Parathyroid adenoma (tissue), 2 donors: ENCODE data around the gene ARHGAP42.
"Not testable (repeated sequence)": the region's sequence is repeated elsewhere in the genome, so short reads cannot be mapped to it uniquely, and the experiment has no call there.

Experiments used
- H2AFZ ChIP-seq: fragments of 300-600 bp; sonication (generic); one replicate; pipeline ENCODE4 v1.7.0; 2017; ENCODE audit warnings: antibody characterized with exemption, mild to moderate bottlenecking
- H3K27ac ChIP-seq: fragments of 300-600 bp; sonication (generic); one replicate; pipeline ENCODE4 v1.7.0; 2017
- H3K27me3 ChIP-seq: fragments of 300-600 bp; sonication (generic); one replicate; pipeline ENCODE4 v1.7.0; 2017; ENCODE audit warnings: low read length; ENCODE audit not compliant: control insufficient read depth, insufficient read depth
- H3K36me3 ChIP-seq: fragments of 300-600 bp; sonication (generic); one replicate; pipeline ENCODE4 v1.7.0; 2017; ENCODE audit warnings: low read length; ENCODE audit not compliant: control insufficient read depth, insufficient read depth
- H3K4me1 ChIP-seq: fragments of 300-600 bp; sonication (generic); one replicate; pipeline ENCODE4 v1.7.0; 2017; ENCODE audit warnings: control low read depth
- H3K4me2 ChIP-seq: fragments of 300-600 bp; sonication (generic); one replicate; pipeline ENCODE4 v1.7.0; 2017; ENCODE audit warnings: low read length
- H3K4me3 ChIP-seq: fragments of 300-600 bp; sonication (generic); one replicate; pipeline ENCODE4 v1.7.0; 2017; ENCODE audit warnings: low read depth, low read length
- H3K79me2 ChIP-seq: fragments of 300-600 bp; sonication (generic); one replicate; pipeline ENCODE4 v1.7.0; 2017; ENCODE audit warnings: control low read depth
- H3K9ac ChIP-seq: fragments of 300-600 bp; sonication (generic); one replicate; pipeline ENCODE4 v1.7.0; 2017; ENCODE audit warnings: mild to moderate bottlenecking
- H3K9me3 ChIP-seq: fragments of 300-600 bp; sonication (generic); one replicate; pipeline ENCODE4 v1.7.0; 2017; ENCODE audit warnings: low read length; ENCODE audit not compliant: control insufficient read depth
- CTCF ChIP-seq: fragments of 300-600 bp; sonication (generic); IDR thresholded peaks from one replicate; pipeline ENCODE4 v1.7.0; 2017; ENCODE audit warnings: antibody characterized with exemption, mild to moderate bottlenecking
- donor health status: primary hyperparathyroidism.

Gene ARHGAP42

GRCh38 chr11:100663583-100663982, 23.5 kb upstream of the ARHGAP42 start:
- H3K9ac ChIP-seq, result no peak overlapping the region
- no peaks in the 10 kb centered on the region for H3K4me1 ChIP-seq
- H3K27me3 ChIP-seq, result no peaks in the 10 kb centered on the region
- H3K36me3 ChIP-seq, result no peaks in the 10 kb centered on the region
- H3K27ac ChIP-seq, result no peak overlapping the region
- no peaks in the 10 kb centered on the region for H3K9me3 ChIP-seq
- TF ChIP-seq CTCF, result no peak
- H3K79me2 ChIP-seq, result no peaks in the 10 kb centered on the region
- no peak overlapping the region for H3K4me3 ChIP-seq
- H2AFZ ChIP-seq, result no peak overlapping the region
- H3K4me2 ChIP-seq, result no peak overlapping the region

GRCh38 chr11:100663996-100664395, 23.1 kb upstream of the ARHGAP42 start:
- Histone ChIP-seq H2AFZ (no peak overlapping the region), H3K27ac (no peak overlapping the region), H3K27me3 (no peaks in the 10 kb centered on the region), H3K4me3 (no peak overlapping the region), H3K9ac (no peak overlapping the region), H3K4me1 (no peaks in the 10 kb centered on the region), H3K4me2 (no peak overlapping the region), H3K36me3 (no peaks in the 10 kb centered on the region), H3K79me2 (no peaks in the 10 kb centered on the region), H3K9me3 (no peaks in the 10 kb centered on the region)
- no peak for TF ChIP-seq CTCF

- not testable (repeated sequence) for H3K9me3 ChIP-seq, H3K9ac ChIP-seq, H3K27me3 ChIP-seq, H3K4me3 ChIP-seq, H3K27ac ChIP-seq, H2AFZ ChIP-seq, H3K4me1 ChIP-seq, H3K36me3 ChIP-seq, H3K4me2 ChIP-seq, H3K79me2 ChIP-seq
These were observed 20.3 kb upstream of the ARHGAP42 start for GRCh38 chr11:100666816-100667215.

GRCh38 chr11:100667449-100667848, 19.6 kb upstream of the ARHGAP42 start:
- no peak overlapping the region for H3K4me2 ChIP-seq
- H2AFZ ChIP-seq, result no peak overlapping the region
- no peak overlapping the region for H3K27ac ChIP-seq
- no peak overlapping the region for H3K4me3 ChIP-seq
- H3K79me2 ChIP-seq, result no peaks in the 10 kb centered on the region
- no peaks in the 10 kb centered on the region for H3K27me3 ChIP-seq
- no peak for TF ChIP-seq CTCF
- no peaks in the 10 kb centered on the region for H3K9me3 ChIP-seq
- no peaks in the 10 kb centered on the region for H3K36me3 ChIP-seq
- H3K4me1 ChIP-seq, result no peaks in the 10 kb centered on the region
- no peak overlapping the region for H3K9ac ChIP-seq

GRCh38 chr11:100670140-100670539, 16.9 kb upstream of the ARHGAP42 start:
- Histone ChIP-seq H3K79me2 (no peaks in the 10 kb centered on the region), H3K4me1 (no peaks in the 10 kb centered on the region), H3K27ac (no peak overlapping the region), H3K9ac (no peak overlapping the region), H3K4me2 (no peak overlapping the region), H3K4me3 (no peak overlapping the region), H2AFZ (no peak overlapping the region), H3K27me3 (no peaks in the 10 kb centered on the region), H3K36me3 (no peaks in the 10 kb centered on the region), H3K9me3 (no peaks in the 10 kb centered on the region)
- no peak for TF ChIP-seq CTCF
